Trophoblast cell (in vitro differentiated cells and primary cell): Measurements from ENCODE around the gene TNNC2.
A peak's percentile ranks its signal among the peaks of the same experiment; 100 is the strongest.

ENCODE experiments used
- DNase-seq, 2 donors: peaks; one replicate each; pipeline ENCODE4 v3.0.0-alpha.2; 2016
- H2AFZ ChIP-seq: 2 replicates; pipeline ENCODE4 v1.6.1; 2013; ENCODE audit warnings: low read length, moderate library complexity, mild to moderate bottlenecking; ENCODE audit not compliant: insufficient read depth, poor library complexity
- H2AK5ac ChIP-seq: 2 replicates; pipeline ENCODE4 v1.6.1; 2013; ENCODE audit warnings: mild to moderate bottlenecking, low read length
- H2BK120ac ChIP-seq: 2 replicates; pipeline ENCODE4 v1.6.1; 2013; ENCODE audit warnings: low read length, mild to moderate bottlenecking, moderate library complexity; ENCODE audit not compliant: insufficient read depth, poor library complexity
- H2BK12ac ChIP-seq: 2 replicates; pipeline ENCODE4 v1.6.1; 2013; ENCODE audit warnings: mild to moderate bottlenecking, low read length, moderate library complexity
- H2BK5ac ChIP-seq: 2 replicates; pipeline ENCODE4 v1.6.1; 2013; ENCODE audit warnings: low read length, low read depth, moderate library complexity, mild to moderate bottlenecking; ENCODE audit not compliant: poor library complexity
- H3K14ac ChIP-seq: 2 replicates; pipeline ENCODE4 v1.6.1; 2013; ENCODE audit warnings: mild to moderate bottlenecking, low read length
- H3K18ac ChIP-seq: 2 replicates; pipeline ENCODE4 v1.6.1; 2013; ENCODE audit warnings: mild to moderate bottlenecking, low read length
- H3K23ac ChIP-seq: 2 replicates; pipeline ENCODE4 v1.6.1; 2013; ENCODE audit warnings: low read length
- H3K27ac ChIP-seq: 2 replicates; pipeline ENCODE4 v1.5.1; 2013; ENCODE audit warnings: low read depth, mild to moderate bottlenecking, inconsistent platforms, low read length, moderate library complexity
- H3K27me3 ChIP-seq: 2 replicates; pipeline ENCODE4 v1.6.1; 2013; ENCODE audit warnings: inconsistent platforms, mild to moderate bottlenecking, low read length, moderate library complexity; ENCODE audit not compliant: insufficient read depth
- H3K36me3 ChIP-seq, 2 experiments: 1 replicate in 1 of 2; 2 replicates in 1 of 2; pipeline ENCODE4 v1.6.1; 2013; ENCODE audit warnings: low read length in 2 of 2, mild to moderate bottlenecking in 2 of 2, moderate library complexity in 1 of 2; ENCODE audit not compliant: insufficient read depth in 2 of 2, control insufficient read depth in 1 of 2
- H3K4ac ChIP-seq: 2 replicates; pipeline ENCODE4 v1.6.1; 2013; ENCODE audit warnings: low read depth, mild to moderate bottlenecking, low read length, moderate library complexity
- H3K4me1 ChIP-seq, 2 experiments: 1 replicate in 1 of 2; 2 replicates in 1 of 2; pipeline ENCODE4 v1.6.1; 2013; ENCODE audit warnings: low read length in 2 of 2, mild to moderate bottlenecking in 2 of 2, moderate library complexity in 1 of 2; ENCODE audit not compliant: insufficient read depth in 2 of 2, control insufficient read depth in 1 of 2
- H3K4me2 ChIP-seq: 2 replicates; pipeline ENCODE4 v1.6.1; 2013; ENCODE audit warnings: inconsistent platforms, mild to moderate bottlenecking, low read length, moderate library complexity
- H3K4me3 ChIP-seq: 2 replicates; pipeline ENCODE4 v1.5.1; 2013; ENCODE audit warnings: mild to moderate bottlenecking, low read depth, low read length, inconsistent platforms
- H3K79me1 ChIP-seq: one replicate; pipeline ENCODE4 v1.6.1; 2013; ENCODE audit warnings: low read length
- H3K79me2 ChIP-seq: 2 replicates; pipeline ENCODE4 v1.6.1; 2013; ENCODE audit warnings: low read length, mild to moderate bottlenecking; ENCODE audit not compliant: control insufficient read depth, insufficient read depth, poor library complexity
- H3K9ac ChIP-seq: 2 replicates; pipeline ENCODE4 v1.6.1; 2013; ENCODE audit warnings: mild to moderate bottlenecking, low read length
- H3K9me3 ChIP-seq: 2 replicates; pipeline ENCODE4 v1.6.1; 2013; ENCODE audit warnings: low read depth, mild to moderate bottlenecking, control low read depth, inconsistent platforms, low read length; ENCODE audit not compliant: insufficient read depth
- H4K12ac ChIP-seq: 2 replicates; pipeline ENCODE4 v1.6.1; 2013; ENCODE audit warnings: low read depth, mild to moderate bottlenecking, low read length, moderate library complexity
- H4K8ac ChIP-seq: 2 replicates; pipeline ENCODE4 v1.6.1; 2013; ENCODE audit warnings: low read depth, mild to moderate bottlenecking, low read length, moderate library complexity
- H4K91ac ChIP-seq: one replicate; pipeline ENCODE4 v1.6.1; 2013; ENCODE audit warnings: low read depth, mild to moderate bottlenecking, low read length, moderate library complexity
- WGBS: extraction: QIAGEN DNeasy Blood & Tissue Kit; methylation state at CpG from one replicate; pipeline ENCODE4 v1.1.7; 2013; ENCODE audit warnings: missing lambda C conversion rate; ENCODE audit not compliant: insufficient read length, insufficient coverage; ENCODE audit errors: extremely low coverage; 5-methylcytosine and 5-hydroxymethylcytosine counted together

TNNC2 gene

GRCh38 chr20:45841407-45842129 lies 14.5 kb upstream of the TNNC2 start:
- no CpG with 5 or more reads among the region's 10 CpGs for whole genome bisulfite sequencing
- no peak overlapping the region for H4K12ac ChIP-seq

GRCh38 chr20:45840700-45841198 lies 13.6 kb upstream of the TNNC2 start:
- no peak for DNase-seq
- H3K9ac ChIP-seq = no peak overlapping the region
- H2AK5ac ChIP-seq = no peak overlapping the region
- H4K91ac ChIP-seq = no peak overlapping the region
- H3K79me2 ChIP-seq = no peaks in the 10 kb centered on the region
- no peaks in the 10 kb centered on the region for H3K27me3 ChIP-seq
- H2AFZ ChIP-seq = no peak overlapping the region
- no peak overlapping the region for H2BK120ac ChIP-seq
- H3K4ac ChIP-seq = no peak overlapping the region
- no peaks in the 10 kb centered on the region for H3K79me1 ChIP-seq
- H3K23ac ChIP-seq = no peak overlapping the region
- H3K4me2 ChIP-seq = no peak overlapping the region
- H4K8ac ChIP-seq = no peak overlapping the region
- no peak overlapping the region for H3K27ac ChIP-seq
- no peak overlapping the region for H2BK12ac ChIP-seq
- no peak overlapping the region for H4K12ac ChIP-seq
- H3K36me3 ChIP-seq = peaks cover 34 to 40% of the 10 kb centered on the region in 2 experiments
- no peak overlapping the region for H3K18ac ChIP-seq
- peaks cover under 1% of the 10 kb centered on the region for H3K9me3 ChIP-seq
- WGBS = no CpG with 5 or more reads among the region's 25 CpGs
- no peak overlapping the region for H3K4me3 ChIP-seq
- H3K14ac ChIP-seq = no peak overlapping the region
- peaks cover 0 to 2% of the 10 kb centered on the region in 2 experiments for H3K4me1 ChIP-seq
- H2BK5ac ChIP-seq = no peak overlapping the region

More at GRCh38 chr20:45841407-45842129, 14.5 kb upstream of the TNNC2 start:
- Histone ChIP-seq H4K8ac (no peak overlapping the region), H3K4me2 (no peak overlapping the region), H3K79me2 (no peaks in the 10 kb centered on the region), H2BK12ac (no peak overlapping the region), H3K9me3 (no peaks in the 10 kb centered on the region), H3K4ac (no peak overlapping the region), H3K36me3 (peaks cover 34 to 43% of the 10 kb centered on the region in 2 experiments), H3K14ac (no peak overlapping the region), H4K91ac (no peak overlapping the region), H2BK120ac (no peak overlapping the region), H2AK5ac (no peak overlapping the region), H3K79me1 (no peaks in the 10 kb centered on the region), H2AFZ (no peak overlapping the region), H3K4me3 (no peak overlapping the region), H3K9ac (no peak overlapping the region), H3K27me3 (no peaks in the 10 kb centered on the region), H3K4me1 (no peaks in the 10 kb centered on the region), H3K18ac (no peak overlapping the region), H3K23ac (no peak overlapping the region), H2BK5ac (no peak overlapping the region), H3K27ac (no peak overlapping the region)
- no peak for DNase-seq

GRCh38 chr20:45836841-45837240 lies 9.7 kb upstream of the TNNC2 start:
- Histone ChIP-seq H2AFZ (peak overlapping the region; percentile 38), H3K4me3 (no peak overlapping the region), H4K12ac (no peak overlapping the region), H3K18ac (no peak overlapping the region), H3K4me2 (no peak overlapping the region), H3K27ac (no peak overlapping the region), H4K8ac (no peak overlapping the region), H2BK12ac (no peak overlapping the region), H3K4me1 (peaks cover 5 to 11% of the 10 kb centered on the region in 2 experiments), H3K23ac (no peak overlapping the region), H2BK5ac (no peak overlapping the region), H3K14ac (no peak overlapping the region), H3K79me1 (peaks cover 9% of the 10 kb centered on the region), H3K9me3 (peaks cover 3% of the 10 kb centered on the region), H3K36me3 (peaks cover 17 to 20% of the 10 kb centered on the region in 2 experiments), H3K9ac (no peak overlapping the region), H2BK120ac (no peak overlapping the region), H3K79me2 (no peaks in the 10 kb centered on the region), H4K91ac (no peak overlapping the region), H3K27me3 (no peaks in the 10 kb centered on the region), H3K4ac (no peak overlapping the region), H2AK5ac (no peak overlapping the region)
- WGBS = no CpG with 5 or more reads among the region's 1 CpG
- DNase-seq = no peak

GRCh38 chr20:45835825-45836224 lies 8.7 kb upstream of the TNNC2 start:
- H3K79me2 ChIP-seq = no peaks in the 10 kb centered on the region
- WGBS = no CpG with 5 or more reads among the region's 5 CpGs
- H2BK12ac ChIP-seq = no peak overlapping the region
- peaks cover 3% of the 10 kb centered on the region for H3K9me3 ChIP-seq
- H3K23ac ChIP-seq = no peak overlapping the region
- H4K12ac ChIP-seq = no peak overlapping the region
- no peak overlapping the region for H2BK5ac ChIP-seq
- no peak overlapping the region for H3K4ac ChIP-seq
- H3K14ac ChIP-seq = no peak overlapping the region
- H2AFZ ChIP-seq = no peak overlapping the region
- no peak overlapping the region for H3K4me2 ChIP-seq
- no peak overlapping the region for H3K9ac ChIP-seq
- H3K27me3 ChIP-seq = no peaks in the 10 kb centered on the region
- H2BK120ac ChIP-seq = no peak overlapping the region
- DNase-seq = no peak
- no peak overlapping the region for H4K8ac ChIP-seq
- H4K91ac ChIP-seq = no peak overlapping the region
- peaks cover 7 to 9% of the 10 kb centered on the region in 2 experiments for H3K36me3 ChIP-seq
- no peak overlapping the region for H3K27ac ChIP-seq
- H3K4me3 ChIP-seq = no peak overlapping the region
- no peak overlapping the region for H3K18ac ChIP-seq
- no peak overlapping the region for H2AK5ac ChIP-seq
- peaks cover 5 to 11% of the 10 kb centered on the region in 2 experiments for H3K4me1 ChIP-seq
- H3K79me1 ChIP-seq = peaks cover 9% of the 10 kb centered on the region
